Fibroblast of skin of scalp (primary cell): ENCODE measurements around the gene CTBP1.
A peak's percentile ranks its signal among the peaks of the same experiment; 100 is the strongest.

Experiments
- DNase-seq: peaks from one replicate; pipeline ENCODE4 v3.0.0-alpha.2; 2013

CTBP1 gene

DNA sequence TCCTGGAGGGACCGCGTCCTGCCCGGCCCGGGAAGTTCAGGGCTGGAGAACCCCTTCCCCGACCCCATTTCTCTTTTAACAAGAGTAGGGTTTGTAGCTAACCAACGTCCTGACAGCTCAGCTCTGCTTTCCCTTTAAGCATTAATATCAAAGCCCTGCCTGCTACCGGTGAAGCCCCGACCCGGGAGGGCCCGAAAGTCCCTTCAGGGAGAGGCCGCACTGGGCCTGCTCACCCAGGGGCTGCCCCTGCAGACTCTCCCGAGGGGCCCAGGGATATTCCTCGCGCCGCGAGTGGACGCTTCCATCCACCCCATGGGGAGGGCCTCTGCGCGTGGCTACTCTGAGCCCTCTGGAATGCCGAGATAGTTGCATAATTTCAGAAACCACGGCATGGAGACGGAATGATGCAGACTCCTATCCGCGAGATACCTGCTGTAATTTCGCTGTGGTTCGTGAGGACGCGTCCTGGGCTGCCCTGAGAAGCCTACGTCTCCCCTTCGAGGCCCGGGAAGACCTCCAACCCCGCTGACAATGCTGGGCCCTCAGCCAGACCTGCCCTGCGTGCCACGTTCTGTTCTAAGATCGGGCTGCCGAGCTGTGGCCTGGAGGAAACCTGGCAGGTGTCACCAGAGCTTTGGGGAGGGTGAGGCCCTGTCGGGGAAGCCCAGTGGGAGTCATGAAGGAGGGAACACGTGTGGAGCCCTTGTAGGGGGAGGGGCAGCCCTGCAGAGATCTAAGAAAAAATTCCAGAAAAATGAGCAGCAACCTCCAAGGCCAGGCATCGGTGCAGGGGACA lies 999 bp upstream of the CTBP1 start:
- DNase-seq = peak; percentile 52

DNA sequence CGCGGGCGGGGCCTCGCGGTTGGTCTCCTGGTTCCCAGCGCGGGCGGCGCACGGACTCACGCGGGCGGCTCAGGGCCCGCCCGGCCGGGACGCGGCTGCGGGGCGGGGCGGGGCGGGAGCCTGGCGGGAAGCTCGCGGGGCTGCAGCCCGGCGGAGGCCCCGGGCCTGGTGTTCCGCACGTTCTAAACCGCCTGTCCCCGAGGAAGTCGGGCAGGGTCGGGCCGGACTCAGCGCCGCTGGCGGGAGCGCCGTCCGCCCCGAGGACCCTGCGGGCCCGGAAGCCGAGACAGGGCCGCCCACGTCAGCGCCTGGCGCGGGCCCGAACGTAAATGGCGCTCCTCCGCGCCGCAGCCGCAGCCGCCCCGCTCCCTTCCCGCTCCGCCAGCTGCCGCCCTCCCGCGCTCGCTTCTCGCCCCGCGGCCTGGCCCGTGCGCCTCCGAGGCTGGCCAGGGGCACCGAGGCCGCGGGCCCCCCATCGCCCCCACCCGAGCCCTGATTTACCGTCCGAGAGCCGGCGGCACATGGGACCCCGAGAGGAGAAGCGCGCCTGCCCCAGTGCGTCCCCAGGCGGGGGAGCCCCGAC lies 309 bp upstream of the CTBP1 start:
- DNase-seq = peak; percentile 93

DNA sequence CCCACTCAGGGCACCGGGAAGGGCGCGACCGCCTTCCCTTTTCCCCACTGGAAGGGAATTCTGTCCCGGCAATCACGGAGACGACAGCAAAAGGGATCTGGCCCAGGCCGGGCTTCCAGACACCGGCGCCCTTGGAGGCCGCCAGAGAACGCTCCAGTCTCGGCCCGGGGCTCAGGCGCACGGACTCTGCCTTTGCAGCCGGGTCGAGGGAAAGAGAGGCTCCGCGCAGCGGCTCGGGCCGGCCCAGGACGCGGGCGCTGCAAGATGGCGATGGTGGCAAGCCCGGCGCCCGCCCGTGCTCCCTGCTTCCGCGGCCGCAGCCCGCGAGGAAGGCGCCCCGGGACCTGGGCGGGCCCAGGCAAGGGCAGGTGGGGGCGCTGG lies 1.1 kb downstream of the CTBP1 start:
- no peak for DNase-seq

DNA sequence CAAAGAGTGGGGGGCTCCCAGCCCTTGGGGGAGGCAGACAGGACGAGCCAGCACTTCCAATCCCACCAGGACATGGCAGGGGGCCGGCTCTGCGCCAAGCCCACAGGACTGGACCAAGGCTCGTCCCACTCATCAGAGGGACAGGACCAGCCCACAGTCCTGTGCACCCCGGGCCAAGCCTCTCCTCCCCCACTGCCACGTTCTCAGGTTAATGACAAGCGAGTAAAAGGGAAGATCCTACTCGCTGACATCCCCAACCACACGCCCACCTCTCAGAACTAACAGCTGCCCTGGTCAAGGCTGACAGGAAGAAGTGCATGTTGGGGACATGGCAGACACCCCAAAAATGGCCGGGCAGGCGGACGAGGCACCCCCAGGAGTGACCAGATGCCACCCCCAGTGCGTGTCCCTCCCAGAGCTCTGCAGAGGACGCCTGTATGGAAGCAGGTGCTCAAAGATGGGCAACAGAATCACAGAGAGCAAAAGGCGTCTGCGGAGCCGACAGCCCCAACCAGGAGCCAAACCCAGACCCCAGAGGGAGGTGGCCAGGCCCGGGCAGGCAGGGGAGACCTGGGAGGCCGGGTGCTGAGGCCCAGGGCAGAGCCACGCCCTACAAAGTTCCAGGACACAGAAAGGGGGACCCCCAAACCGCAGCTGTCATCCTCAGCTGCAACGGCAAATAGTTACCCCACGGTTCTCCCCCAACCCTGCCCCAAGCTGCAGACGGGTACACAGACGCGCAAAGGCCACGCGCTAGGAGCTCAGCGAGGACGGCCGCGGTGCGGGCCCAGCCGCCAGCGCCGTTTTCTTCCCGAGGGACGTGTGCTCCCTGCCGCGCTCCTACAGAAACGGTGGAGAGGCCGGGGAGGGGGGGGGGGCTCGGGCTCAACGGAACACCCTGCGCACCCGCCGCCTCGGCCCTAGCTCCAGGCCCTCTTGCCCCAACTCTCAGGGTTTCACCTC lies 1.7 kb downstream of the CTBP1 start:
- peak; percentile 17 for DNase-seq

DNA sequence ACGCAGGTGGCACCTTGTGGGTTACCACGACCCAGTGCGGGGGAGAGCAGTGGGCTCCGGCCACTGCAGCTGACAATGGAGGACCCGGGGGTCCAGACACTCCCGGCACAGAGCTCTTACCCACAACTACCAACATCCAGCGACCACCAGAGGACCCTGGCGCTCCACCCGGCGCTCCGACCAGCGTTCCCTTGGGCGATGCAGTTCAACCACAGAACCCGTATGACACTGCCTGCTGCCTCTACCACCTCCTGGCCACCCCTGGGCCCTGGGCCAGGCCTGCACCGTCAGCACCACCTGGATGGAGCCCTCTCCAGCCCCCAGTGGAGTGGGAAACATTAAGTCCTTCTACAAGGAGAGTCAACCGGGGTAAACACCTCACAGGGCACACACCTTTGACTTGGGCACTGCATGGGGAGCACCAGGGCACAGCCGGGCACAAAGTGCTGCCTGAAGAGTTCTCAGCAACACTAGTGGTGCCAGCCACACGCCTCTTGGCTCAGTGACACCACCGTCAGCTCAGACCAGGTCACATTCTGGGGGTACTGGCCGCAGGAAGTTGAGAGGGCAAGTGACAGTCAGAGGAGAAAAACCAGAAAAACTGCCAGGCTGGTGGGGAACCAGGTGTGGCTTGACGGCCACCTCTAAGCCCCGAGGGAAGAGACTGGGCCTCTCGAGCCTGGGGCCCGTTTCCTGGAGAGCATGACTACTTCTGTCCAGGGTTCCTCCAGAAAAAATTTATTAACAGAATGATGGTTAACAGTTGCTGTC lies 2.6 kb downstream of the CTBP1 start:
- no peak for DNase-seq

DNA sequence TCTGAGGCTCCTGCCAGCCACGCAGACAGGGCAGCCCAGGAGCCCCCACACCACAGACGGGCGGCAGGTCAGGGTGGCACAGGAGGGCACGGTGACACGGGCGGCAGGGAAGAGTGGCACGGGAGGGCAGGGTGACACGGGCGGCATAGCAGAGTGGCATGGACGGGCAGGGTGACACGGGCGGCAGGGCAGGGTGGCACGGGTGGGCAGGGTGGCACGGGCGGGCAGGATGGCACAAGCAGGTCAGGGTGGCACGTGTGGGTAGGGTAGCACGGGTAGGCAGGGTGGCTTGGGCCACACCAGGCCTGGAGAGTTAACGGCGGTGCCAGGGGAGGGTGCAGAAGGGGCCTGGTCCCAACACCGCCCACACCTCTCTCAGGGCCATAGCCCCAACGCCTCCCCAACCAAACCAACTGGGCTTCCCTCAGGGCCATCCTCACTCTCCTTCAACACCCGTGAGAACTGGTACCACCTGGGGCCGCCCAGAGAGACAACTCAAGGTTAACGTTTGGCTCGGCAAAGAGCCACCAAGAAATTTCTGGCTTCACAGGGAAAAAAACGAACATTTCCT lies 3.4 kb downstream of the CTBP1 start:
- DNase-seq = no peak

DNA sequence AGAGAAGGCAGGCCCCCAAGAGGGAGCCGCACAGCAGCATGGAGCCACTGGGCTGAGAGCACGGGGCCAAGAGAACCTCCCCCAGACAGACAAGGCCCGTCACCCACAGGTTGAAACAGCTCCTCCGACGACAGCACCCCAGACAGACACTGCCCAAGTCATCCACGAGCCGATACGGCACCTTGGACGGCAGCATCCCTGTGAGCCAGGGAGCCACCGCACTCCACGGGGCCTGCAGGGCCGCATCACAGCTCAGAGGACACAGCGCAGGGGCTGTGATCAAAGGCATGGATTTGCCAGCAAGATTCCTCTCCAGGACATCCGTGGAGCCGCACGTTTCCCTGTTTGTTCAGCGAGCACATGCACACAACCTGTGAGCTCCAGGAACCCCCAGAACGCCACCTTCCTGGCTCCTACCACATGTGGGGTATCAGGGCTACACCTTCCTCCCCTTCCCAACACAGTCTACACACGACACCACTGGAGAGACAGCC lies 3.9 kb downstream of the CTBP1 start:
- no peak for DNase-seq

DNA sequence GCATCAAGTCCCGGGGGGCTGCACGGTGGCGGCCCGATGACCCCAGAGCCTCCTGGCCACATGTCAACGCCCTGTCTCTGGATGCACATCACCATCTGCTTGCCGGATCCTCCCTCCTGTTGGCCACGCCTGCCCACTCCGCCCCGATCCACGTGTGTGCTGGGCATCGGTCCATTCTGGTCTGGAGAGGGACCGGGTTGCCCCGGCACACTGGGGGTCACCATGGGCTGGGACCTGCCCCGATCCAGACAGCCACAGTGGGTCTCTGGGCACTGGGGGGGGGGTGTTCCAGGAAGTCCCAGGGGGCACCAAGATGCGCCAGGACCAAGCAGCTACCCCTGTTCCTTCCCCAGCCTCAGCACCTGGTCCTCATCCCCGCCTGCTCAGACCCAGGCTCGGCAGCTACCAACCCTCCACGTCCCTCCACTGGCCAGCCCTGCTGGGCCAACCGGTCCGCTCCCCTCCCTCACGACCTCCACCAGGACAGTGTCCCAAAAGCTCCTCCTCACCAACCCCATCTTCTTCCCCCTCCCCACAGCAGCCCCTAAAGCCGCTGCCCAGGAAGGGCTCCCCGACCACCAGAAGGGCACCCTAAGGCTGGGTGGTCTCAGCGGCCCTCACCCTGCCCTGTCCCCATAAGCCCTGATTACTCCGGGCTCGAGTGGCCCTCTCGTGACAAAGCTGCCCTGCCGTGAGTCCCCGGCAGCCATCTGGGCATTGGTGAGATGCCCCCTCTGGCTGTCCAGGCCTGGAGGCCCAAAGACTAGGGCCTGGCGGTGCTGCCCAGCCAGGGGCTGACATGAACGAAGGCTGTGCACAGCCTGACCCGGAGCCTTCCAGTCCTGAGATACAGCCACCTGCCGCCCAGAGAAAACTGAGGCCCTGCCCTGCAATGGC lies 4.6 kb downstream of the CTBP1 start:
- DNase-seq = no peak

DNA sequence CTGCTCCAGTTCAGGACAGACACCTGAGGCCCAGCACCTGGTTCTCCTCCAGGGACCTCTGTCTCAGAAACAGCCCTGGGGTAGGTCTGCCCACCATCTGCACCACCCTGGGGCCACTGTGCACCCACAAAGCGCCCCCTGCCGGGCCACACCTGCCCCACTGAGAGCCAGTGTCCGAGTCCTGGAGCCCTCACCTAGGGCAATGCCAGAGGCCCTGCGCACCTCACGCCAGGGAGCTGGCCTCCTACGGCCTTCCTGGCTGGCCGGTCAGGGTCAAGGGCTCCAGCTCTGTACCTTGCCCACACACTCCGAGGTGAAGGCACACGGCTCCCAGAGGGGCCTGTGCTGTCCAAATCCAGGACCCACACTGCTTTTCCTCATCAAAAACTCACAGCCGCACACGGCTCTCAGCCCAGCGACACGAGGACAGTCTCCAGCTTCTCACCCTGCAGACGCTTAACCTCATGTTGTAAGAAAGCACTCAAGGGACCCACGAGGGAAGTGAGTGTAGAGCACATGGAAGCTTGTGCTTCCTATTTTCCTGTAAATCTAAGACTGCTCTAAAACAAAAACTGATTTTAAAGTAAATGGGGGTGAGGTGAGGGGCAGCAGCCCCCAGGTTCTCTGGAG lies 5.4 kb downstream of the CTBP1 start:
- no peak for DNase-seq

DNA sequence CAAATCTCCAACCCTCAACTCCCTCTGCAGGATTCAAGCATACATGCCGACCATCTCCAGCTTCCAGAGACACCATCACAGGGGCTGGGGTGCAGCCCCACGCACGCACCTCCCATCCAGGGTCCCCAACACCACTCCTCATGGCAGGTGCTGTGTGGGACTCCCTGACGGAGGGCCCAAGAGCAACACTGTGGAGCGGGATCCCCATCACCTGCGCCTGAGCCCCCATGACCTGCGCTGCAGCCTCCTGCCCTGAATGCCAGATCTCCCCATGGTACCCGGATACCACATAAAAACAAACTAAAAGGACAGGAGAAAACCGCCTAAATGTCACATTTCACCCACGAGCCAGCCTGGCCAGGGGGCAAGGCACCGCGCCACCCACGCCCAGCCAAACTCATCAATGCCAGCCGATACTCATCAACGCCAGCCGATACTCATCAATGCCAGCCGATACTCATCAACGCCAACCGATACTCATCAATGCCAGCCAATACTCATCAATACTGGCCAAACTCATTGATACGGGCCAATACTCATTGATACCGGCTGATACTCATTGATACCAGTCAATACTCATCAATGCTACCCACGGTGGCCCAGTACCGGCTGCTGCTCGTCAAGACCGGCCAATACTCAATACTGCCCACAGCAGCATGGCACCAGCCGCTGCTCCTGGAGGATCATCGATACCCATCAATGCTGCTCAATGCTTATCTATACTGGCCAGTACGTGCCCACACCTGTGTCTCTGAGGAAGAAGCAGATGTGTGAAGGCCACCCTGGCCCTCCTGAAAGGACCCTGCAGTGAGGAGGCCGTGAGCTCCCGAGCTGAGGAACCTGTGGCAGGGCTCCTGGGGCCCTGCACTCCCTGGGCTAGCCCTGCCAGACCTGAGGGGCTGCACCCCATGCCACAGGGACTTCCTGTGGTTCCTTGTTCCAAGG lies 6.2 kb downstream of the CTBP1 start:
- no peak for DNase-seq

DNA sequence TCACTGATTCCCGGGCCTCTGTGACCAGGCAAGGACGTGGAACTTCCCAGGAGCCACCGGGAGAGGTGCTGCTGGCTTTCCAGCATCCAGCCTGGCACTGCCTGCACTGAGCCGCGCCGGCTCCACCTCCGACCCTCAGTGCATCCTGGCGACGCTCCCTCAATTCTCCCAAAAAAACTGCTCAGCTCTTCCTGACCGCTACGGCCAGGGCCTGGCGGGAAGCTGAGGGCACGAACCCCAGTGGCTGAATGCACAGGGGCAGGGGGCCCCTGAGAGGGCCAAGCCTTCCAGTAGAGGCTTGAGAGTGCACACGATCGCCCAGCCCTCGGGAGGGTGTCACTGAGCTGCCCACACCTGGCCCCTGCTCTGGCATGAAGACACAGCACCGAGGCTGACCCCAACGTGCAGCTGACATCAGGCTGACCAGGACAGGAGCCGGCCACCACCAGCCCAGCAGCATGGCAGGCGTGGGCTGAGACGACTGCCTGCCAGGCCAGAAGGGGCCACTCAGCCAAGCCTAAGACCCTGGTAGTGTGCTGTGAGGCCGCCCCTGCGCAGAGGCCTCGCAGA lies 6.9 kb downstream of the CTBP1 start:
- DNase-seq = no peak

DNA sequence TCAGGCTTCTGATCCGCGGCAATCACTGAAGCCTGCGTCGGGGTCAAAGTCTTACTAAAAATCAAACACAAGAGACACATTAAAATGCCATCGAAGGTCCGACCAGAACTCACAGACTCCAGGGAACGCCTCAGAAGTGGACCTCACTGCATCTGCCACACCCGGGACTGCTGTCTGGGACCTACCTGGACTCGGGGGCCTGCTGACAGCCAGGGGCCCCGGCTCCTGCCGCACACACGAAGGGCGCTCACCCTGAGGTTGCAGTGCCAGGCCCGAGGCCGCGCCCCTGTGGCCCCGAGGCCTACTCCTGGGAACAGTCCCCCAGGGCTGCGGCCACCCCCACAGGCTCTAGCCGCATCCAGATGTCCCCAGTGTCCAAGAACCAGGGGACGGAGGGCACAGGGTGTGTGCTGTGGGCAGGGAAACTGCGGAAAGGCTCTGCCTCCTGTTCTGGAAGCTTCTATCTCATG lies 7.4 kb downstream of the CTBP1 start:
- DNase-seq = no peak

DNA sequence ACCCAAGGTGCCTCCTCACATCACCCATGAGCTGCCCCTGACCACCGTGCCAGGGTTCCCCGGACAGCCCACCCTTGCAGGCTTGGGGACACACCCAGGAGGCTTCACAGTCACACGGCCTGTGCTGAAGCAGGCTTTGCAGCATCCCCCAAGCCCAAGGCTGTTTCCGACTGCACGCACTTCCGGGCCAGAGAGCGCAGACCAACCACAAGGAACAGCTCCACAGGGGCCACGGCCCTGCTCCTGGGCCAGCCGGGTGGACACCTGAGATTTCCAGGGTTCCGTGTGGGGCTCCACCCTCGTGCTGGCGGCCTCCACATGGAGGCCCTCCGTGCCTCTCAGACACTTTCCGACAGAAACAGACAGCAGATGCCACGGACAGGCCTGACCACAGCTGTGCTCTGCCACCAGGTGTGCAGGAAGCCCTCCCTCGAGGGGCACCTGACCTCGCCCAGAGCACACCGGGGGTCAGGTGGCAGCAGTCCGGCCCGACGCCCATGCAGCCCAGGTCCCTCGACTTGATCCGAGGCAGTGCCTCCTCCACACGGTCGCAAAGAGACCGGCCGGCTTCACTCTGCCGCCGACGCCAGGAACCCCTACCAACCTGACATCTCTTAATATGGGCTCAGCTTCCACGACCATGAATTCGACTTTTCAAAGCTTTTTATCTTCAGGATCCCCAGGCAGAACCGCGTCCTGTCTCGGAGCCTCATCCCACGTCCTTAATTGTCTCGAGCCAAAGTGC lies 8.0 kb downstream of the CTBP1 start:
- no peak for DNase-seq

DNA sequence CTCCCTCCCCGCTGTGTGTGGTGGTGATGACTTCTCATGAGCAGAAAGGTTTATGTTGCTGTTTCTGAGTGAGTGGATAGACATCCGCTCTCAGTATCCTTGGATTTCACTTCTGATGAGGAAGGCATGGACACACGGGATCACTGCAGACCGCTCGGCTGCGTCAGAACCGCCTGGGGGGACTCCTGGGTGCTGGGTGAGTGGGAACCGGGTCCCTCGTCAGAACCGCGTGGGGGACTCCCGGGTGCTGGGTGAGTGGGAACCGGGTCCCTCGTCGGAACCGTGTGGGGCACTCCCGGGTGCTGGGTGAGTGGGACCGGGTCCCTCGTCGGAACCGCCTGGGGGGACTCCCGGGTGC lies 9.0 kb downstream of the CTBP1 start:
- DNase-seq = no peak

DNA sequence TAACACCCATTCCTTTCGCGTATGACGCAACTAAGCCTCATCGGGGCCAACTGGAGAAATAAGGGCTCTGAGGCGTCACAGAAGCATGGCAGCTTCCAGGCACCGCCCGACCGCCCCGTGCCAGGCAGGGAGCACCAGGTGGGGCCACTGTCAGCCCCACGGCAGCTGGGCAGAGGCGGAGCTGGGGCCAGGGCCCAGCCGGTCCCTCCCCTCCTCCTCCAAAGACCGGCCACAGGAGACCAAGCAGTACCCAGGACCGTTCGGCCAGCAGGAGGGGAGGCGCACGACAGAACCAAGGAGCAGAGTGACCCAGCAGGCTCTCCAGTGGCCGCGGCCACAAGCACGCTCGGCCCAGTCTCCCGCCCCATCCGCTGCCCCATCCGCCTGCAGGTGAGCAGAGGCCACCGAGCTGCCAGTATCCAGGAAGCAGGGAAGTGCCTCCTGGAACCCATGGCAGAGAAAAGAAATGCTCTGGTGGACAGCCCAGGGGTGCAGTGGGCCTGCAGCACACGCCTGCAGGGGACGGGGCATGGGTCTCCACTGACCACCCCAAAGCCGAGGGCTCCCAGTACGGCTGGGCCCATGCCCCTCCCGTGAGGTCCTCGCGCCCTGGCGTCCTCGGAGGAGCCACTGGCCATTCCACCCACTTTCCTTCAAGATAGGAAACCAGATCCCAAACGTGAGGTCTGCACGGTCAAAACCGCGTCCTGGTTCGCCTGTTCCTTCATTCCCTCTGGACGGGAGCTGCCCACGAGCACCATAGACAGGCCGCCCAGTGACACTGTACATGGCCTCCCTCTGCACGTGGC lies 9.6 kb downstream of the CTBP1 start:
- DNase-seq = no peak

DNA sequence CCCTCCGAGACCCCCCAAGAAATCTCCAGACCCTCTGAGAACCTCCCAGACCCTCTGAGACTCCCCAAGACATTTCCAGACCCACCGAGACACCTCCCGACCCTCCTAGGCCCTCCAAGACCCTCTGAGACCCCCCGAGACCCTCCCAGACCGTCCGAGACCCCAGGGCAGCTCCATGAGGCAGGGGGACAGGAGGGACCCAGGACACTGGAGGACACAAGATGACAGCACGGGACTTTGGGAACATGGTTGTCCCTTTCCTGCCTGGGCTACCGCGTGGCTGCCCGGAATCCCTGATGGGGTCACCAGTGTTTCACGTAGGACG lies 10.3 kb downstream of the CTBP1 start:
- no peak for DNase-seq

DNA sequence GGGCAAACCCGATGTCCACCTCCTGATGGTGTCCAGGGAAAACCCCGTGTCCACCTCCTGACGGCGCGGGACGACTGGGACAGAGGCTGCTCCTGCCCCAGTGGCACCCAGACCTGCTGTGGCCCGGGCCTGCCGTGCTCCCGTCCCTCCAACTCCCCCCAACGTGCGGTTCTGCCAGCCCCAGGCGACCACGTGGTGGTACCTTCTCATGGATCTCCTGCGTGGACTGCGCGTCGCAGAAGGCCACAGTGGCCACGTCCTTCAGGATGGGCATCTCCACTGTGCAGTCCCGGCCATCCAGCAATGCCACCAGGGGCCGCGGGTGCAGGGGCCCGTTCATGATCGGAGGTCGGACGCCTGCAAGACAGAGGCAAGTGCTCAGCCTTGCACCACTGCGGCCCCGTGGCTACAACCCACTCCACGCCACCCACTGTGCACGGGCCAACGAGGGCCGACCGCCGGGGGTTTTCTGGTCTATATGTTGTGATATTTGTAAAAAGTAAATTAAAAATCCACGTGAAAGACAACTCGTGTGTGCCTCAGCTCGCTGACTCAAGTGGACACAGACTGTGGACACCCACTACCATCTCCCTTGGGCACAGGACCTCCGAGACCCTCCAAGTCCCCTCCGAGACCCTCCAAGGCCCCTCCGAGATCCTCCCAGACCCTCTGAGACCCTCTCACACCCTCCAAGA lies 10.8 kb downstream of the CTBP1 start:
- no peak for DNase-seq
